GM12878 (cell line): ENCODE data around the gene KLHL7. TPM values are rescaled to one million over a fixed set of nuclear protein-coding genes. Genes with fewer than 3 reads are reported as not detected.

Experiments
- ATAC-seq: fragments of 200-7000 bp; cut with Tn5 transposase; 3 replicates; pipeline ENCODE4 v1.9.1; 2020; ENCODE audit warnings: mild to moderate bottlenecking, moderate library complexity
- BruUV-seq: library from RNA; stranded (reverse); fragments of 400-500 nt; replicated peaks from 2 replicates; lab custom pipeline; 2021; lab: Mats Ljungman, UMichigan
- CTCF ChIA-PET: fragments of 300-600 bp; sonication (Branson Sonifier 250); formaldehyde crosslinking; extraction: SDS; loops from one replicate; lab custom pipeline; 2021; ENCODE audit warnings: inconsistent platforms; lab: Yijun Ruan, JAX
- POLR2A ChIA-PET: fragments of 350-600 bp; formaldehyde crosslinking; extraction: SDS; loops from one replicate; lab custom pipeline; 2021; ENCODE audit warnings: inconsistent platforms; lab: Charles Lee
- RAD21 ChIA-PET: fragments of 300-600 bp; sonication (Branson Sonifier 250); formaldehyde crosslinking; loops from one replicate; lab custom pipeline; 2023; ENCODE audit warnings: antibody characterized with exemption; ENCODE audit not compliant: unreplicated experiment; lab: Charles Lee
- SMC1A ChIA-PET: fragments of 300-600 bp; sonication (Branson Sonifier 250); formaldehyde crosslinking; loops from one replicate; lab custom pipeline; 2023; ENCODE audit not compliant: unreplicated experiment, uncharacterized antibody; lab: Charles Lee
- DNase-seq: peaks from one replicate; pipeline ENCODE4 v3.0.0-alpha.2; 2011; ENCODE audit warnings: low read depth, low spot score
- FAIRE-seq: peaks from 3 replicates; lab custom pipeline; 2011; peaks lifted over from hg19 to GRCh38; lab: Jason Lieb, UNC
- H2AFZ ChIP-seq: 2 replicates; pipeline ENCODE4 v1.6.0; 2011; ENCODE audit warnings: low read depth, low read length, control low read depth; ENCODE audit not compliant: control insufficient read depth
- H3K27ac ChIP-seq: 2 replicates; pipeline ENCODE4 v1.5.1; 2011; ENCODE audit warnings: control low read depth; ENCODE audit not compliant: control insufficient read depth, insufficient read depth
- H3K27me3 ChIP-seq, 2 experiments: replicated peaks in 1 of 2; 2 replicates each; pipeline versions ENCODE4 v1.6.0 to v1.6.1; 2011; ENCODE audit warnings: low read length in 1 of 2; ENCODE audit not compliant: control insufficient read depth in 2 of 2, insufficient read depth in 2 of 2
- H3K36me3 ChIP-seq, 2 experiments: 2 replicates each; pipeline ENCODE4 v1.5.1; 2011; ENCODE audit warnings: low read length in 1 of 2; ENCODE audit not compliant: control insufficient read depth in 2 of 2, insufficient read depth in 2 of 2
- H3K4me1 ChIP-seq: 2 replicates; pipeline ENCODE4 v1.6.1; 2011; ENCODE audit warnings: mild to moderate bottlenecking, low read length, moderate library complexity, mixed read lengths; ENCODE audit not compliant: control insufficient read depth, insufficient read depth
- H3K4me2 ChIP-seq: 2 replicates; pipeline ENCODE4 v1.6.0; 2011; ENCODE audit warnings: control low read depth; ENCODE audit not compliant: control insufficient read depth, insufficient read depth
- H3K4me3 ChIP-seq: fragments of 200-600 bp; sonication (generic); 2 replicates; pipeline ENCODE4 v1.5.1; 2016
- H3K79me2 ChIP-seq: 2 replicates; pipeline ENCODE4 v1.6.0; 2011; ENCODE audit warnings: low read length; ENCODE audit not compliant: control insufficient read depth, insufficient read depth
- H3K9ac ChIP-seq: 2 replicates; pipeline ENCODE4 v1.8.0; 2011; ENCODE audit warnings: low read length, control low read depth, mixed read lengths; ENCODE audit not compliant: control insufficient read depth, insufficient read depth
- H3K9me3 ChIP-seq: replicated peaks from 3 replicates; pipeline ENCODE4 v1.5.1; 2011; ENCODE audit warnings: mild to moderate bottlenecking, low read length; ENCODE audit not compliant: control insufficient read depth, insufficient read depth
- H4K20me1 ChIP-seq: 2 replicates; pipeline ENCODE4 v1.6.0; 2011; ENCODE audit not compliant: control insufficient read depth, insufficient read depth
- CHD2 ChIP-seq: IDR thresholded peaks from 2 replicates; pipeline ENCODE4 v1.6.1; 2011; ENCODE audit warnings: low read depth, low read length, improper control_type of control experiment, borderline replicate concordance
- EP300 ChIP-seq, 2 experiments: fragments of 150-350 bp in 1 of 2; IDR thresholded peaks; 2 replicates each; pipeline ENCODE4 v1.6.1; 2011 to 2012; ENCODE audit warnings: low read depth in 2 of 2, low read length in 2 of 2, borderline replicate concordance in 1 of 2, improper control_type of control experiment in 1 of 2, inconsistent platforms in 1 of 2; ENCODE audit not compliant: control insufficient read depth in 1 of 2
- IKZF1 ChIP-seq: fragments of 450-650 bp; conservative IDR thresholded peaks from 2 replicates; pipeline ENCODE4 v1.6.1; 2017; ENCODE audit warnings: antibody characterized with exemption, mild to moderate bottlenecking
- KAT2A ChIP-seq: conservative IDR thresholded peaks from 2 replicates; pipeline ENCODE4 v1.6.1; 2011; ENCODE audit warnings: low read depth, low read length; ENCODE audit not compliant: control insufficient read depth
- MXI1 ChIP-seq: fragments of 150-350 bp; IDR thresholded peaks from 2 replicates; pipeline ENCODE4 v1.6.1; 2011; ENCODE audit warnings: low read depth, mild to moderate bottlenecking, inconsistent platforms, low read length, improper control_type of control experiment
- MYB ChIP-seq: fragments of 150-350 bp; IDR thresholded peaks from 2 replicates; pipeline ENCODE4 v1.6.1; 2014; ENCODE audit warnings: mild to moderate bottlenecking, low read depth, low read length, borderline replicate concordance
- NR2F1 ChIP-seq: fragments of 450-650 bp; conservative IDR thresholded peaks from 2 replicates; pipeline ENCODE4 v1.6.1; 2017; ENCODE audit warnings: mild to moderate bottlenecking
- POLR2AphosphoS5 ChIP-seq: IDR thresholded peaks from 2 replicates; pipeline ENCODE4 v1.6.1; 2011; ENCODE audit warnings: mild to moderate bottlenecking, low read length, inconsistent platforms
- RB1 ChIP-seq: fragments of 450-650 bp; formaldehyde crosslinking; IDR thresholded peaks from 2 replicates; pipeline ENCODE4 v1.6.1; 2017; ENCODE audit warnings: mild to moderate bottlenecking, borderline replicate concordance
- SMAD5 ChIP-seq: IDR thresholded peaks from 2 replicates; pipeline ENCODE4 v1.6.1; 2016; ENCODE audit warnings: antibody characterized with exemption, low read depth
- ZNF274 ChIP-seq: IDR thresholded peaks from one replicate; pipeline ENCODE4 v1.8.0; 2011; ENCODE audit not compliant: insufficient read length, insufficient read depth
- WGBS: methylation state at CpG from one replicate; pipeline ENCODE4 v1.1.6; 2016; ENCODE audit warnings: low lambda C conversion rate; ENCODE audit not compliant: insufficient replicate concordance, insufficient coverage; ENCODE audit errors: missing lambda C conversion rate; 5-methylcytosine and 5-hydroxymethylcytosine counted together
- in situ Hi-C: fragments of 300-500 bp; cut with MboI; formaldehyde crosslinking; loops from 9 replicates; pipeline ENCODE4 v1.14.3; 2018; ENCODE audit warnings: mixed read lengths
- intact Hi-C: fragments of 100-400 bp; cut with micrococcal nuclease; formaldehyde crosslinking; loops from one replicate; pipeline ENCODE4 v1.14.2; 2022; ENCODE audit not compliant: unreplicated experiment
- polyA plus RNA-seq, 11 experiments: library from polyadenylated mRNA; depleted of rRNA in 4 of 11; unstranded in 6 of 11; stranded (reverse) in 5 of 11; fragments of >200 nt; fragmentation: Nextera tagmentation in 4 of 11; fragmentation: Illumina TruSeq in 1 of 11; extraction: Ambion mirVana in 4 of 11; extraction: Trizol in 1 of 11; gene quantifications; 1 replicate in 1 of 11; 2 replicates in 10 of 11; pipeline versions ENCODE4 v1.2.1 to v1.2.3, GENCODE V29; 2011 to 2016; ENCODE audit warnings: inconsistent platforms in 2 of 11, missing spikeins in 2 of 11, low read depth in 1 of 11
- total RNA-seq, 4 experiments: library from RNA; depleted of rRNA in 3 of 4; stranded (reverse); fragments of >200 nt in 3 of 4; fragmentation: Illumina TruSeq in 1 of 4; extraction: Trizol in 1 of 4; gene quantifications; 2 replicates each; pipeline versions ENCODE4 v1.2.1 to v1.2.3, GENCODE V29; 2013 to 2021
- TF ChIP-seq, protein P1 (sequence below): IDR thresholded peaks from 2 replicates; pipeline ENCODE4 v1.6.1; 2011; ENCODE audit warnings: low read depth, mild to moderate bottlenecking, low read length, moderate library complexity, borderline replicate concordance; ENCODE audit errors: extremely low read depth
- TF ChIP-seq, protein P2 (sequence below): fragments of 150-350 bp; IDR thresholded peaks from 2 replicates; pipeline ENCODE4 v1.6.1; 2014; ENCODE audit warnings: mild to moderate bottlenecking, low read depth, low read length
- TF ChIP-seq, protein P3 (sequence below): IDR thresholded peaks from 2 replicates; pipeline ENCODE4 v1.6.1; 2012; ENCODE audit warnings: low read depth, low read length, improper control_type of control experiment
- TF ChIP-seq, protein P4 (sequence below): fragments of 450-650 bp; IDR thresholded peaks from 2 replicates; pipeline ENCODE4 v1.6.1; 2017; ENCODE audit warnings: low read depth, mild to moderate bottlenecking, moderate library complexity

The KLHL7 gene
- total and polyA plus RNA-seq, 10 of the 15 experiments (the other 5 are each of a cell fraction or from before 2014, with no cell fraction given): 6.4 to 38.7 (median 20.9) TPM

DNA sequence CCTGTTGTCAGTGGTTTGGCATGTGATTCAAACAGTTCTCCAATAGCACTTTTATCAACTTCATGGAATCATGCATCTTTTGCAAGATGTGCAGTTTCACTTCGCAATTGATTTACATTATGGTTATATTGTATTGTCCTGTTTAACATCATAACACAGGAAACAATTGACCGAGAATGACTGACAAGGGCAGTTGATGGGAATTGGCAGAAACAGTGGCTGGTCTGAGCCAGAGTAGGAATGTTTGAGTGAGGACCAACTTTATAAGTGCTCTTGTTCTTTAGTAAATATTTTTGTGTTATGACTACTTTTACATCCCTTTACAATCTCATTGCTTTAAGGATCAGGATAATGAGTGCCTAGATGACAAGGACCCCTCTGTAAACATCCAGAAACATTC is 2.2 kb downstream of the KLHL7 start:
- Histone ChIP-seq H3K9me3 (no peaks in the 10 kb centered on the region), H4K20me1 (no peaks in the 10 kb centered on the region), H3K9ac (no peak overlapping the region)
- no peak for TF ChIP-seq MYB
- TF ChIP-seq NR2F1: no peak
- TF ChIP-seq CHD2: no peak
- TF ChIP-seq, protein P1, sequence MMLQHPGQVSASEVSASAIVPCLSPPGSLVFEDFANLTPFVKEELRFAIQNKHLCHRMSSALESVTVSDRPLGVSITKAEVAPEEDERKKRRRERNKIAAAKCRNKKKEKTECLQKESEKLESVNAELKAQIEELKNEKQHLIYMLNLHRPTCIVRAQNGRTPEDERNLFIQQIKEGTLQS: no peak
- no peak for TF ChIP-seq MXI1
- TF ChIP-seq POLR2AphosphoS5: no peak
- TF ChIP-seq RB1: no peak
- no peak for TF ChIP-seq SMAD5
- no peak for TF ChIP-seq EP300 (IDR thresholded peaks at IDR 0.05; ENCODE audit: borderline replicate concordance in 1 of 2, control insufficient read depth in 1 of 2, low read depth in 2 of 2, low read length in 2 of 2)
- no peak for TF ChIP-seq IKZF1
- TF ChIP-seq, protein P2, sequence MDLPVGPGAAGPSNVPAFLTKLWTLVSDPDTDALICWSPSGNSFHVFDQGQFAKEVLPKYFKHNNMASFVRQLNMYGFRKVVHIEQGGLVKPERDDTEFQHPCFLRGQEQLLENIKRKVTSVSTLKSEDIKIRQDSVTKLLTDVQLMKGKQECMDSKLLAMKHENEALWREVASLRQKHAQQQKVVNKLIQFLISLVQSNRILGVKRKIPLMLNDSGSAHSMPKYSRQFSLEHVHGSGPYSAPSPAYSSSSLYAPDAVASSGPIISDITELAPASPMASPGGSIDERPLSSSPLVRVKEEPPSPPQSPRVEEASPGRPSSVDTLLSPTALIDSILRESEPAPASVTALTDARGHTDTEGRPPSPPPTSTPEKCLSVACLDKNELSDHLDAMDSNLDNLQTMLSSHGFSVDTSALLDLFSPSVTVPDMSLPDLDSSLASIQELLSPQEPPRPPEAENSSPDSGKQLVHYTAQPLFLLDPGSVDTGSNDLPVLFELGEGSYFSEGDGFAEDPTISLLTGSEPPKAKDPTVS: no peak
- TF ChIP-seq, protein P3, sequence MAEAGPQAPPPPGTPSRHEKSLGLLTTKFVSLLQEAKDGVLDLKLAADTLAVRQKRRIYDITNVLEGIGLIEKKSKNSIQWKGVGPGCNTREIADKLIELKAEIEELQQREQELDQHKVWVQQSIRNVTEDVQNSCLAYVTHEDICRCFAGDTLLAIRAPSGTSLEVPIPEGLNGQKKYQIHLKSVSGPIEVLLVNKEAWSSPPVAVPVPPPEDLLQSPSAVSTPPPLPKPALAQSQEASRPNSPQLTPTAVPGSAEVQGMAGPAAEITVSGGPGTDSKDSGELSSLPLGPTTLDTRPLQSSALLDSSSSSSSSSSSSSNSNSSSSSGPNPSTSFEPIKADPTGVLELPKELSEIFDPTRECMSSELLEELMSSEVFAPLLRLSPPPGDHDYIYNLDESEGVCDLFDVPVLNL: no peak
- no peak for TF ChIP-seq ZNF274
- no peak for TF ChIP-seq KAT2A
- TF ChIP-seq, protein P4, sequence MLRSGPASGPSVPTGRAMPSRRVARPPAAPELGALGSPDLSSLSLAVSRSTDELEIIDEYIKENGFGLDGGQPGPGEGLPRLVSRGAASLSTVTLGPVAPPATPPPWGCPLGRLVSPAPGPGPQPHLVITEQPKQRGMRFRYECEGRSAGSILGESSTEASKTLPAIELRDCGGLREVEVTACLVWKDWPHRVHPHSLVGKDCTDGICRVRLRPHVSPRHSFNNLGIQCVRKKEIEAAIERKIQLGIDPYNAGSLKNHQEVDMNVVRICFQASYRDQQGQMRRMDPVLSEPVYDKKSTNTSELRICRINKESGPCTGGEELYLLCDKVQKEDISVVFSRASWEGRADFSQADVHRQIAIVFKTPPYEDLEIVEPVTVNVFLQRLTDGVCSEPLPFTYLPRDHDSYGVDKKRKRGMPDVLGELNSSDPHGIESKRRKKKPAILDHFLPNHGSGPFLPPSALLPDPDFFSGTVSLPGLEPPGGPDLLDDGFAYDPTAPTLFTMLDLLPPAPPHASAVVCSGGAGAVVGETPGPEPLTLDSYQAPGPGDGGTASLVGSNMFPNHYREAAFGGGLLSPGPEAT: no peak
- TF ChIP-seq, all 136 proteins: peak for 0
- ATAC-seq (no peak), DNase-seq (no peak), FAIRE-seq (no peak)
- peak overlapping the region; percentile 68 for H3K4me2 ChIP-seq
- no peaks in the 10 kb centered on the region for H3K36me3 ChIP-seq
- ChIA-PET POLR2A (no interaction called here), RAD21 (interaction anchor here (1.1 to 2.4 kb wide), 2 partner anchors 17 to 546 kb away, joined by 3 to 5 read pairs; no protein-coding TSS in a partner anchor), SMC1A (interaction anchor here (1.4 to 3.4 kb wide), 3 partner anchors 9 to 76 kb away, joined by 3 to 16 read pairs (median 7); partner anchors contain the start of gene NUP42), CTCF (interaction anchor here (1.4 to 1.9 kb wide), 2 partner anchors 24 to 77 kb away, joined by 4 to 10 read pairs; no protein-coding TSS in a partner anchor)
- H2AFZ ChIP-seq: no peak overlapping the region
- H3K4me3 ChIP-seq: no peak overlapping the region
- H3K27ac ChIP-seq: no peak overlapping the region
- peaks cover 6% of the 10 kb centered on the region; the same call in 1 of the 2 replicates for H3K79me2 ChIP-seq
- 98% methylated on average over 2 of the region's 2 CpGs for WGBS
- in situ Hi-C loops (no loop called here), intact Hi-C loops (no loop called here)
- H3K27me3 ChIP-seq: no peaks in the 10 kb centered on the region
- no TSS peak for BruUV-seq
- H3K4me1 ChIP-seq: peaks cover 7% of the 10 kb centered on the region; the same call in 1 of the 2 replicates
